WTC11 (cell line): Measurements from ENCODE around the gene BRD1. TPM values are rescaled to one million over a fixed set of nuclear protein-coding genes. Genes with fewer than 3 reads are reported as not detected.

Experiments used
- E2F4 ChIP-seq: sonication (generic); formaldehyde crosslinking; IDR thresholded peaks from 2 replicates; pipeline ENCODE4 v1.8.1; 2022; ENCODE audit warnings: low read depth, mild to moderate bottlenecking, moderate library complexity, missing genetic modification reagents, borderline replicate concordance
- ERG ChIP-seq: fragments of 250-450 bp; sonication (Bioruptor Pico); IDR thresholded peaks from 2 replicates; pipeline ENCODE4 v1.8.0; 2021; ENCODE audit warnings: mild to moderate bottlenecking
- FOXP4 ChIP-seq: sonication (generic); formaldehyde crosslinking; IDR thresholded peaks from 2 replicates; pipeline ENCODE4 v1.8.0; 2022; ENCODE audit warnings: mild to moderate bottlenecking, missing genetic modification reagents
- HMGXB4 ChIP-seq: sonication (generic); formaldehyde crosslinking; IDR thresholded peaks from 2 replicates; pipeline ENCODE4 v1.8.1; 2023; ENCODE audit warnings: mild to moderate bottlenecking, moderate library complexity, missing genetic modification reagents
- NR3C1 ChIP-seq: sonication (generic); formaldehyde crosslinking; conservative IDR thresholded peaks from 2 replicates; pipeline ENCODE4 v1.8.1; 2023; ENCODE audit warnings: low read depth, mild to moderate bottlenecking, missing genetic modification reagents
- PRDM15 ChIP-seq: sonication (generic); formaldehyde crosslinking; IDR thresholded peaks from 2 replicates; pipeline ENCODE4 v1.8.0; 2022; ENCODE audit warnings: missing genetic modification reagents
- SMAD4 ChIP-seq: sonication (generic); formaldehyde crosslinking; IDR thresholded peaks from 2 replicates; pipeline ENCODE4 v1.8.0; 2022; ENCODE audit warnings: mild to moderate bottlenecking, missing genetic modification reagents
- SOX15 ChIP-seq: fragments of 250-450 bp; sonication (Bioruptor Pico); IDR thresholded peaks from 2 replicates; pipeline ENCODE4 v1.9.0; 2021; ENCODE audit warnings: mild to moderate bottlenecking
- STAT6 ChIP-seq: sonication (generic); formaldehyde crosslinking; conservative IDR thresholded peaks from 2 replicates; pipeline ENCODE4 v1.8.1; 2023; ENCODE audit warnings: mild to moderate bottlenecking, low read depth, missing genetic modification reagents, moderate library complexity
- USF1 ChIP-seq: sonication (generic); formaldehyde crosslinking; IDR thresholded peaks from 2 replicates; pipeline ENCODE4 v1.8.0; 2022; ENCODE audit warnings: mild to moderate bottlenecking, missing genetic modification reagents
- ZNF263 ChIP-seq: sonication (generic); formaldehyde crosslinking; IDR thresholded peaks from 2 replicates; pipeline ENCODE4 v1.8.1; 2022; ENCODE audit warnings: low read depth, mild to moderate bottlenecking, moderate library complexity, missing genetic modification reagents
- ZNF396 ChIP-seq: fragments of 250-450 bp; sonication (Bioruptor Pico); IDR thresholded peaks from 2 replicates; pipeline ENCODE4 v1.8.0; 2021; ENCODE audit warnings: mild to moderate bottlenecking, moderate library complexity, borderline replicate concordance
- total RNA-seq: library from RNA; stranded (reverse); gene quantifications from 3 replicates; pipeline ENCODE4 v1.2.3, GENCODE V29; 2021

Gene BRD1
- total RNA-seq, 1 experiment from 2014 or later: 36.6 TPM

GRCh38 chr22:49724030-49724892 lies 103.4 kb downstream of the BRD1 start (continued):
- TF ChIP-seq PRDM15 (CRISPR knock-in tag) (no peak), ERG (CRISPR knock-in tag) (no peak), SMAD4 (CRISPR knock-in tag) (no peak), E2F4 (CRISPR knock-in tag) (no peak), SOX15 (no peak), ZNF263 (CRISPR knock-in tag) (no peak), USF1 (CRISPR knock-in tag) (no peak), STAT6 (CRISPR knock-in tag) (no peak), HMGXB4 (CRISPR knock-in tag) (no peak), FOXP4 (CRISPR knock-in tag) (no peak), NR3C1 (CRISPR knock-in tag) (no peak), ZNF396 (no peak)
